Left lung (tissue), 10 donors: Measurements from ENCODE around the gene LMF1. TPM values are rescaled to one million over a fixed set of nuclear protein-coding genes. Genes with fewer than 3 reads are reported as not detected.

Experiments
- ATAC-seq: fragments of 200-7000 bp; cut with Tn5 transposase; one replicate; pipeline ENCODE4 v1.9.1; 2020; ENCODE audit warnings: moderate library complexity
- DNase-seq, 4 donors: peaks; one replicate each; pipeline ENCODE4 v3.0.0-alpha.2; 2013 to 2020
- H3K27ac ChIP-seq, 2 donors: fragments of 200-600 bp; sonication (generic) in 1 of 2; one replicate each; pipeline versions ENCODE4 v1.5.0 to v1.8.0; 2020 to 2021
- H3K27me3 ChIP-seq, 2 donors: fragments of 200-600 bp; sonication (generic) in 1 of 2; one replicate each; pipeline versions ENCODE4 v1.5.0 to v1.8.0; 2020 to 2021
- H3K36me3 ChIP-seq, 2 donors: fragments of 200-600 bp; sonication (generic) in 1 of 2; one replicate each; pipeline versions ENCODE4 v1.5.0 to v1.8.0; 2020 to 2021
- H3K4me1 ChIP-seq, 2 donors: fragments of 200-600 bp; one replicate each; pipeline ENCODE4 v1.8.0; 2021
- H3K4me3 ChIP-seq, 2 donors: fragments of 200-600 bp; sonication (generic) in 1 of 2; one replicate each; pipeline versions ENCODE4 v1.5.0 to v1.8.0; 2020 to 2021; ENCODE audit warnings: mild to moderate bottlenecking in 1 of 2
- H3K9me3 ChIP-seq, 2 donors: fragments of 200-600 bp; sonication (generic) in 1 of 2; one replicate each; pipeline versions ENCODE4 v1.5.0 to v1.8.0; 2020 to 2021
- CTCF ChIP-seq, 2 donors: fragments of 200-600 bp; sonication (generic) in 1 of 2; IDR thresholded peaks; one replicate each; pipeline versions ENCODE4 v1.5.0 to v1.8.0; 2021; ENCODE audit warnings: antibody characterized with exemption in 2 of 2
- intact Hi-C, 2 donors: fragments of 100-400 bp; cut with DNase I; formaldehyde crosslinking; loops; one replicate each; pipeline versions ENCODE4 v1.11.2 to v1.14.2; 2022
- polyA plus RNA-seq, 6 donors: library from polyadenylated mRNA; unstranded; fragments of 120-200 nt; gene quantifications; one replicate each; pipeline ENCODE4 v1.2.1, GENCODE V29; 2013; ENCODE audit not compliant: insufficient read length in 6 of 6
- total RNA-seq, 2 donors: library from RNA; stranded (reverse); fragmentation: NEBNext Ultra II Directional; extraction: Animal tissue kit (Norgen Biotek cat#: 25700); gene quantifications; one replicate each; pipeline ENCODE4 v1.2.1, GENCODE V29; 2021
- donor health status: DM: no; HTN: yes; CAD: no.
- donor health status: DM: no; HTN: no; CAD: no.

LMF1 gene
- total and polyA plus RNA-seq, 8 donors, result 15.5 to 23.1 (median 20.4) TPM

GRCh38 chr16:868386-868755 is 102.4 kb downstream of the LMF1 start:
- no peak overlapping the region for H3K4me3 ChIP-seq
- H3K27ac ChIP-seq, result no peak overlapping the region
- H3K27me3 ChIP-seq, result no peaks in the 10 kb centered on the region
- no peak for ATAC-seq
- H3K4me1 ChIP-seq, result no peaks in the 10 kb centered on the region
- no peak for TF ChIP-seq CTCF (IDR thresholded peaks at IDR 0.05)
- DNase-seq, result peak in 1 of 4 donors; percentile 39
- intact Hi-C loops, result no loop called here
- H3K9me3 ChIP-seq, result no peaks in the 10 kb centered on the region
- peaks cover 0 to 37% of the 10 kb centered on the region in 2 donors for H3K36me3 ChIP-seq

GRCh38 chr16:867421-868385 is 103.1 kb downstream of the LMF1 start:
- no peak overlapping the region for H3K27ac ChIP-seq
- peak in 1 of 4 donors; percentile 62 for DNase-seq
- no peaks in the 10 kb centered on the region for H3K4me1 ChIP-seq
- TF ChIP-seq CTCF (IDR thresholded peaks at IDR 0.05), result no peak
- H3K4me3 ChIP-seq, result no peak overlapping the region
- H3K9me3 ChIP-seq, result no peaks in the 10 kb centered on the region
- no peaks in the 10 kb centered on the region for H3K27me3 ChIP-seq
- no peak for ATAC-seq
- intact Hi-C loops, result no loop called here
- peaks cover 0 to 33% of the 10 kb centered on the region in 2 donors for H3K36me3 ChIP-seq

- no peak overlapping the region for H3K27ac ChIP-seq
- no peak for ATAC-seq
- no peak for TF ChIP-seq CTCF (IDR thresholded peaks at IDR 0.05)
- H3K9me3 ChIP-seq, result peaks cover 0 to 3% of the 10 kb centered on the region in 2 donors
- DNase-seq, result no peak
- intact Hi-C loops, result no loop called here
- H3K36me3 ChIP-seq, result peaks cover 0 to 33% of the 10 kb centered on the region in 2 donors
- no peak overlapping the region for H3K4me3 ChIP-seq
- no peaks in the 10 kb centered on the region for H3K4me1 ChIP-seq
- H3K27me3 ChIP-seq, result no peaks in the 10 kb centered on the region
Measured at GRCh38 chr16:866252-866896, 104.4 kb downstream of the LMF1 start.

- intact Hi-C loops, result no loop called here
- H3K4me3 ChIP-seq, result no peak overlapping the region
- no peaks in the 10 kb centered on the region for H3K4me1 ChIP-seq
- H3K27ac ChIP-seq, result no peak overlapping the region
- no peaks in the 10 kb centered on the region for H3K27me3 ChIP-seq
- DNase-seq (no peak), ATAC-seq (no peak)
- H3K36me3 ChIP-seq, result peaks cover 0 to 21% of the 10 kb centered on the region in 2 donors
- TF ChIP-seq CTCF (IDR thresholded peaks at IDR 0.05), result no peak
- H3K9me3 ChIP-seq, result peaks cover 0 to 12% of the 10 kb centered on the region in 2 donors
Measured at GRCh38 chr16:865026-865425, 105.8 kb downstream of the LMF1 start.

GRCh38 chr16:861446-861845 is 109.3 kb downstream of the LMF1 start:
- Histone ChIP-seq H3K4me3 (no peak overlapping the region), H3K27ac (no peak overlapping the region), H3K27me3 (no peaks in the 10 kb centered on the region), H3K9me3 (peaks cover 0 to 23% of the 10 kb centered on the region in 2 donors), H3K4me1 (no peaks in the 10 kb centered on the region), H3K36me3 (no peaks in the 10 kb centered on the region)
- intact Hi-C loops, result no loop called here
- TF ChIP-seq CTCF (IDR thresholded peaks at IDR 0.05), result no peak
- ATAC-seq (no peak), DNase-seq (peak in 1 of 4 donors; percentile 57)
